GM21367 (cell line): Measurements from ENCODE around the gene MZF1.
"Not testable (repeated sequence)": the region's sequence is repeated elsewhere in the genome, so short reads cannot be mapped to it uniquely, and the experiment has no call there.

ENCODE experiments used
- ATAC-seq: cut with Tn5 transposase; IDR thresholded peaks from one replicate; pipeline ENCODE4 v1.9.1; 2021; ENCODE audit not compliant: unreplicated experiment

The MZF1 gene

GRCh38 chr19:58572818-58573657 is at the start of gene MZF1:
MZF1 (minus strand) TSS chr19:58573335; CDS start chr19:58571389, 1,946 bp downstream.
- peak; percentile 37 for ATAC-seq

DNA sequence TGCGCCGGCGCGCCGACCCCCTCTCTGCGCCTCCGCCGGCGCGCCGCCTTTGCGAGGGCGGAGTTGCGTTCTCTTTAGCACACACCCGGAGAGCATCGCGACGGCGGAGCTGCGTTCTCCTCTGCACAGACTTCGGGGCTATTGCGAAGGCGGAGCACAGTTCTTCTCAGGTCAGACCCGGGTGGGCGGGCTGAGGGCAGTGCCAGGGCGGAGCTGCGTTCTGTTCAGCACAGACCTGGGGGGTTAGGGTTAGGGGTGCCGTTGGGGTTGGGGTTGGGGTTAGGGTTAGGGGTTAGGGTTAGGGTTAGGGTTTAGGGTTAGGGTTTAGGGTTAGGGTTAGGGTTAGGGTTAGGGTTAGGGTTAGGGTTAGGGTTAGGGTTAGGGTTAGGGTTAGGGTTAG is 34.1 kb upstream of the MZF1 start:
- not testable (repeated sequence) for ATAC-seq

DNA sequence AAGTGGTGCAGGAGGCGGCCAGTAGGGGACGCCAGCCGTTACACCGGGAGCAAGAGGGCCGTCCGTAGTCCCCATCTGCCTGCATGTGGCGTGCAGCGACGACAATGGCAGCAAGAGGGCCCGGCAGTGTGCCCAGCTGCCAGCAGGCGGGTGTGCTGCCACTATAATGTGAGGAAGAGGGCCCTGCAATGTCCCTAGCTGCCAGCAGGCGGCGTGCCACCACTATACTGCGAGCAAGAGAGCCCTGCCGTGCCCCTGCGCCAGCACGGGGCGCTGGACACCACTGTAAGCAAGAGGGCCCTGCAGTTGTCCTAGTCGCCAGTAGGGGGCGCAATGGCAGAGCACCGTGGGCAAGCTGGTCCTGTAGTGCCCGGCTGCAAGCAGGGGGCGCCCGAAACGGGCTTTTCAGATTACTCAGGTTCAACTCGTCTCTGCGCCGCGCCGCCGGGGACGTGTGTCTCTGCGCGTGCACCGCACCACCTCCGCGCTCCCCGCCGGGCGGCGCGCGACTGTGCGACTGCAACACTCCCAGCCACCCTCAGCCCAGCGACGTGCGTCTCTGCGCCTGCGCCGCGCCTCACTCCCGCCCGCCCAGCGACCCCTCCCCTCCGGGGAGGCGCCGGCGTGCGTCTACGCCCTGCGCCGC is 33.2 kb upstream of the MZF1 start:
- not testable (repeated sequence) for ATAC-seq

GRCh38 chr19:58586133-58586765 is 13.1 kb upstream of the MZF1 start:
- ATAC-seq: no peak

GRCh38 chr19:58585442-58586132 is 12.5 kb upstream of the MZF1 start:
- ATAC-seq: no peak

DNA sequence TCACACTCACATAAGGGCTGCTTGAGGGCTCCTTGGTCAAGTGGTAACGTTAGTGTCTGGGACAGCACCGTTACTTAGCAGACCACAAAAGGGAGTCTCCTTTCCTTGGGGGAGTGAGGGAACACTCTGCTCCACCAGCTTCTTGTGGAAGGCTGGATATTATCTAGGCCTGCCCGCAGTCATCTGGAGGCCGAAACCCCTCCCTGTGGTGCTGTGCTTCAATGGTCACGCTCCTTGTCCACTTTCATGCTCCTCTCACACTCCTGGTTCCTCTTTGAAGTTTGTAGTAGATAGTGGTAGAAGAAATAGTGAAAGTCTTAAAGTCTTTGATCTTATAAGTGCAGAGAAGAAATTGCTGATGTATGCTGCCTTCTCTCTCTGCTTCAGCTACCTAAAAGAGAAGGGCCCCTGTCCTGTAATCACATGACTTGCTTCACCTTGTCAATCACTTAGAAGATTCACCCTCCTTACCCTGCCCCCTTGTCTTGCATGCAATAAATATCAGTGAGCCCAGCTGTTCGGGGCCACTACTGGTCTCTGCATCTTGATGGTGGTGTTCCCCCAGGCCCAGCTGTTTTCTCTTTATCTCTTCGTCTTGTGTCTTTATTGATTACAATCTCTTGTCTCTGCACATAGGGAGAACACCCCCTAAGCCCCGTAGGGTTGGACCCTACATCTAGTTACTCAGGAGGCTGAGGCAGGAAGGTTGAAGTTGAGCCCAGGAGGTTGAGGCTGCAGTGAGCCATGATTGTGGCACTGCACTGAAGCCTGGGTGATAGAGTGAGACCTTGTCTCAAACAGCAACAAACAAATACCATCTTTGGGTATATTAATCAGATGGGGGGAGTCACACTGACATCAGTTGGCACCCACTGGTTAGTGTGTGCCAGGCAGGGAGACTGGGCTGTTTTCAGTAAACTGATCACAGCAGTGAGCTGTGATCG is 11.6 kb upstream of the MZF1 start:
- no peak for ATAC-seq

DNA sequence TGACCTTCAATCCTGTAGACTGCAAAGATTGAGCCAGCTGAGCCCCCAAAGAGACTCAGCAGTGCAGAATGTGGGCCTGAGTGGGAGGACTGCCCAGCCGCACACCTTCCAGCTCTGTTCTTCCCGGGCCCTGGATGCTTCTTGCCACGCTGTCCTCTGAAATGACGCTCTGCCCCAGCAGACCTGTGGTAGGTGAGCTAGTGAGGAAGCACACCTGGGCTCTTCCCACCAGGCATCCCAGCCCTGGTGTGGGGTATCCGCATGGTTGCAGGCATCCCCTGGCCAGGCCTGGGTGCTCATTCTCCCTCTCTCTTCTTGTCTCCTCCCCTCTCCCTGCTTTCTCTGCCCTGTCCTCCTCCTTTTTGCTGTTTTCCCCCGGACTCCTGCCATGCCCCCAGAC is 9.8 kb upstream of the MZF1 start:
- no peak for ATAC-seq

DNA sequence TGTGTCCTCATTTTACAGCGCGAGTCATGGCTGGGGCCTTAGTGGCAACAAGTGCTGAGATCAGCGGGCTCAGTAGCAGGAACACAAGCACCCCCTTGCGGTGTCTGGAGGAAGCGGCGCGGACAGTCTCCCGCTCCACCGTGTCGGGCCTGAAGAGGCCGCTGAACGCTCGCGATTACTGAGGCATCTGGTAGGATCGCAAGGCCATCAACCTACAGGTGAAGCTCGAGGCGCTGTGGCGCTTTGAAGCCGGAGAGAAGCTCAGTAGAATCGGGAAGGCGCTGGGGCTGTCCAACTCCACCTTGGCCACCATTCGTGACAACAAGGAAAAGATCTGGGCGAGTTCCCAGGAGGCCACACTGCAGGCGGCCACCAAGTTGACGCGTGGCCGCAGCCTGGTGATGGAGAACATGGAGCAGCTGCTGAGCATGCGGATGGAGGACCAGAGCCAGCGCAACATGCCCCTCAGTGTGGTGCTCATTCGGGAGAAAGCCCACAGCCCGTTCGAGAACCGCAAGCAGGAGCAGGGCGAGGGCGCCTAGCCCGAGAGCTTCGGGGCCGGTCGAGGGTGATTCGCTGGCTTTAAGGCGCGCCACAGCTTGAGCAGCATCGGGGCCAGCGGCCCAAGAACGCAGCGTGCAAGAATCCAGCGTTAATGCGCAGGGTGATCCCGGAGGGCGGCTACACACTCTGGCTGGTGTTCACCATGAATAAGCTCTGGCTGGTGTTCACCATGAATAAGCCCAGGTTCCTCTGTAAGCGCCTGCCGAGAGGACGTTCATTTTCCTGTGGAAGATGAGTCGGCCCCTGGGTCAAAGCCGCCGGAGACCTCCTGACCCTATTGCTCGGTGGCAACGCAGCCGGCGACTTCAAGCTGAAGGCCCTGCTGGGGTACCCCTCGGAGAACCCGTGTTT is 8.3 kb upstream of the MZF1 start:
- ATAC-seq: peak; percentile 57

- ATAC-seq: no peak
Observed at GRCh38 chr19:58579473-58580142, 6.5 kb upstream of the MZF1 start.

DNA sequence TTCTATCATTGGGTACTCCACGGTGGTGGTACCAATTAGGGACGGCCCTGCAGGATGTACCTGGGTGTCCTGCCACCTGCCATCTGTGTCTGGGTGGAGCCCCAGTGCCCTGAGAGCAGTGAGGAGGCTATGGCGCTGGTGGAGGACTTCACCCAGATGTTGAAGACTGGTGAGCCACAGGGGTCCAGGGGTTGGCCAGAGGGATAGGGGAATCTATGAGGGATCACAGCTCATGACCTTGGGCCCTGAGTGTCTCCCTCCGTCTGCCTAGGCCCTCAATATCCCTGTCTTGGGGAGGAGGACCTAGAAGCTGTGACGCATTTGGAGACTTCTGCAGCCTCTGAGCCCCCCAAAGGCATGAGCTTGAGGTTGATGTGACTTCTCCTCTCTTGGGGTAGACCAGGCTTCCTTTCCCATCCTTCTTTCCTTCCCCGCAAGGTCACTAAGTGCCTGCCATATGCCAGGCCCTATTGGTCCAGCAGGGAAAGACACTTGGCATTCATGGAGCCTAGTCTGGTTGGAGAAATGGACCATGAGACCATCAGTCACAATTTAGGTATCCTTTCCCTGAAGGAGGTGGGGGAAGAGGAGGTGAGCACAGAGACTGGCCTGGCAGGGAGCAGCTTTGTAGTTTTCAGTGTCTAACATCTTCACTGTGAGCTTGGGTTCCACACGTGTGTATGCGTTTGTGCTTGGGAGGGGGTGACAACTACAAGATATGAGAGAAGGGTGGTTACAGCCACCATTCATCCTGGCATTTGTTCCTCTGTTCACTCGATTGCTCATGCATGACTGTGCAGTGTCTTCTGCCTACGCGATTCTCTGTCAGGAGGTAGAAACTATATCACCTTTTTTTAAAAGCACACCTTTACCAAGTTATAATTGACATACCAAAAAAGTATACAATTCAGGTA is 5.1 kb upstream of the MZF1 start:
- ATAC-seq: no peak

DNA sequence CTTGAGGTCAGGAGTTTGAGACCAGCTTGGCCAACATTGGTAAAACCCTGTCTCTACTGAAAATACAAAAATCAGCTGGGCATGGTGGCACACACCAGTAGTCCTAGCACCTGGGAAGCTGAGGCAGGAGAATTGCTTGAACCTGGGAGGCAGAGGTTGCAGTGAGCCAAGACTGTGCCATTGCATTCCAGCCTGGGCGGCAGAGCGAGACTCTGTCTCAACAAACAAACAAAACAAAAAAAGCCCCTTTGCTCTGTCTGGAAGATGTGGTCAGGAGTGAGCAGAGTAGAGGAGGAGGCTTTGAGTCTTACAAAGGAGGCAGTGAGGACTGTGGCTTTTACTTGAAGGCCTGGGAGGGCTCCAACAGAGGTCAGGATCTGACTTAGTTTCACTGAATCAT is 4.4 kb upstream of the MZF1 start:
- ATAC-seq: not testable (repeated sequence)

DNA sequence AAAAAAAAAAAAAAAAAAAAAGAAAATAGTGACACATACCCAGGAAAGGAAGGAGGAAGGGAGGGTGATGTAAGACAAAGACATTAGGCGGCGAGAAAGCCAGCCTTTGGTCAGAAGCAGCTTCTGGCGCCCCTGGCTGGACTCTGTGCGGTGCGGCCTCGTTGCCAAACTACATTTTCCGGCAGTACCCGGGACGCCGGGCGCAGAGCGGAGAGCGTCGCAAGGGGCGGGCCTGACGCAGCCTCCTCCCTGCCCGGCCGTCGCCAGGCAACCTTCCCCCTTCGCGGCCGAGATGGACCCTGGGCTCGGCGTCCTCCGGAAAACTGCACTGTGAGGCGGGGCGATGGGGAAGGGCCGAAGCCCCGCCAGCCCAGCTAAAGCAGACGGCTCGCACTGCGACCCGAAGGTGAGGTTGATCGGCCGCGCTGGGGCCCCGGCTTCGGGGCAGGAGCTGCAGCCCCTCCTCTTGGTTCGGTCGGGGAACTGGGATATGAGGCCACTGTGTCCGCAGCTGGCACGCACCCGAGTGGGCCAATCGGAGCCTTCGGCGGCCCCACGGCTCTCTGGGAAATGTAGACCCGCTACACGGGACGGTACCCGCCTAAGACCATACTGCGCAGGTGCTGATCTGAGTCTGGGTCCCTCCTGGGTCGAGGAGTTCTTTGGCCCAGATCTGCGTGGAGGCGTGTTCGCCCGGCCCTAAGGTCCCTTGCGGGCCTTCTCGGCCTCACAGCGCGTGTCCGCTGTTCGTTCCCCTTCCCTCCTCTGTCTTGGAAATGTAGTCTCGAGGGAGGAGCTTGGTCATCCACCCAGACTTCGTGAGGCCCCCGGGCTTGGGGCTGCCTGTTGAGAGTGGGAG is 2.3 kb upstream of the MZF1 start:
- peak; percentile 36 for ATAC-seq

DNA sequence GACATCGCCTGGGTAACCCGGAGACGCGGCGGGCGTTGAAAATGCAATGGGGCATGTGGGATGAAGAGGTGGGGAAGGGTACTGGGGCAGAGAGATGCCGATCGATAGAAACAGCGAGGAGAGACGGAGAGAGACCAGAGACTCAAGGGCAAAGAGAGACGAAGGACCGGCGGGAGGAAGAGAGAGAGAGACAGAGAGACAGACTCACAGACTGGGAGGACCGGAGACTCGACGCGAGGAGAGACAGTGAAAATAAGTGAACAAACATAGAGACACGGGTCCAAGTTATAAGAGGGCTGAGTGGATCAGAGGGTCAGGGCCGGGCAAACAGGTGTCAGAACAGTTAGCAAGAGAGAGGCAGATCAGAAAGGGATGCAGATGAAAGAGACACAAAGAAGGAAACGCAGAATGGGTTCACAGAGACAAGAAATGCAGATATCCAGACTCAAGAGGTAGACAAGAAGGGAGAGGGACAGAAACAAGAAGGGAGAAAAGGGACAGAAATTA is 576 bp upstream of the MZF1 start:
- no peak for ATAC-seq

DNA sequence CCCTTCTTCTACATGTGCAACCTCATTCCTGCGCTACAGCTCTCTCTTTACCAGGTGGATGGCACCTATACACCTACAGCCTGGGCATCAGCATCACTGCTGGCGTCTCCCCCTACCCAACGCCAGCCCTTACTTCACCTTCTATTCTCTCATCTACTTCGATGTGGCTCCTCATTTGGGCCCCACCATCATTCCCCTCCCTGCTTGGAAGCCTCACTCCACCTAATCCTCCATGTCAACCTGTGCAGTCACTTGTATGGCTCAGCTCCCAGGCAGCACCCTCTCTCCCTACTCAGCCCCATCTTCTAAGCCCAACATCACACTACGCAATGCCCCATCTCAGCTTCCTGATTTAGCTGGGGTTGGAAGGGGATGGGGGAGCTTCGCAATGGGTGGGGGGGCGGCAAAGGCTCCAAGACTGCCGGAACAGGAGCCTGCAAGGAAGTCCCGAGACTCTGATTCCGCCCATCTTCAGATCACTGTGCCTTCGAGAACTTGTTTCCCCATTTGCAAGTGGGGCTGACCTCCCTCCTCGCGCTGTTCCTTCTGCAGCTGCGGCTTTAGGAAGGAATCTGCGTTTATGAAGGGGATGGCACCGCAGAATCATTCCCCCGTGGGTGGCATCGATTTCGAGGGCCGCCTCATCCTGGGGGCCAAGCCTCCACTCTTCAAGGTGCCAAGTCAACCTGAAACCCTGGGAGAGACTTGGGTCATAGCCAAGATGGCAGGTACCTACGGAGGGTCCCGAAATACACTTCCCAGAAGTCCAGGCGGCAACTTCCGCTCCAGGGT is 913 bp downstream of the MZF1 start:
- ATAC-seq: no peak

- ATAC-seq: no peak
Observed at GRCh38 chr19:58571575-58571947, 1.6 kb downstream of the MZF1 start.
